ENCODE results near the gene INHBC. TPM values are rescaled to one million over a fixed set of nuclear protein-coding genes. Genes with fewer than 3 reads are reported as not detected.

INHBC gene
- total RNA-seq, 1 donor from 2014 or later, result not detected

DNA sequence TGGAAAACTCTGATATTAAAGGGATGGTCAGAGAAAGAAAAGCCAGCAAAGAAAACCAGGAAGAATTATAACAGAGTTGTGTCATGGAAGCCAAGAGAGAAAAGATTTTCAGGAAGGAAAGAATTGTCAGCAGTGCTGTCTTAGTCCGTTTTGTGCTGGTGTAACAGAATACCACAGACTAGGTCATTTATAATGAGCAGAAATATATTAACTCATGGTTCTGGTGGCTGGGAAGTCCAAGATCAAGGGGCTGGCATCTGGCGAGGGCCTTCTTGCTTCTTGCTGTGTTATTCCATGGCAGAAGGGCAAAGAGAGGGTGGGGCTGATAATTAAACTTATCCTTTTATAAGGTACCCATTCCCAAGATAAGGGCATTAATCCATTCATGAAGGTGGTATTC is 14.1 kb downstream of the INHBC start:
- H3K27ac ChIP-seq, result no peak overlapping the region
- no peaks in the 10 kb centered on the region for H3K27me3 ChIP-seq (ENCODE audit: low read depth)
- ATAC-seq (no peak), DNase-seq (no peak)
- no peaks in the 10 kb centered on the region for H3K36me3 ChIP-seq
- H3K9me3 ChIP-seq, result no peaks in the 10 kb centered on the region
- TF ChIP-seq, protein P1, sequence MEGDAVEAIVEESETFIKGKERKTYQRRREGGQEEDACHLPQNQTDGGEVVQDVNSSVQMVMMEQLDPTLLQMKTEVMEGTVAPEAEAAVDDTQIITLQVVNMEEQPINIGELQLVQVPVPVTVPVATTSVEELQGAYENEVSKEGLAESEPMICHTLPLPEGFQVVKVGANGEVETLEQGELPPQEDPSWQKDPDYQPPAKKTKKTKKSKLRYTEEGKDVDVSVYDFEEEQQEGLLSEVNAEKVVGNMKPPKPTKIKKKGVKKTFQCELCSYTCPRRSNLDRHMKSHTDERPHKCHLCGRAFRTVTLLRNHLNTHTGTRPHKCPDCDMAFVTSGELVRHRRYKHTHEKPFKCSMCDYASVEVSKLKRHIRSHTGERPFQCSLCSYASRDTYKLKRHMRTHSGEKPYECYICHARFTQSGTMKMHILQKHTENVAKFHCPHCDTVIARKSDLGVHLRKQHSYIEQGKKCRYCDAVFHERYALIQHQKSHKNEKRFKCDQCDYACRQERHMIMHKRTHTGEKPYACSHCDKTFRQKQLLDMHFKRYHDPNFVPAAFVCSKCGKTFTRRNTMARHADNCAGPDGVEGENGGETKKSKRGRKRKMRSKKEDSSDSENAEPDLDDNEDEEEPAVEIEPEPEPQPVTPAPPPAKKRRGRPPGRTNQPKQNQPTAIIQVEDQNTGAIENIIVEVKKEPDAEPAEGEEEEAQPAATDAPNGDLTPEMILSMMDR (IDR thresholded peaks at IDR 0.05), result no peak
- intact Hi-C loops (cut with DNase I), result no loop called here
- no peaks in the 10 kb centered on the region for H3K4me1 ChIP-seq
- H3K4me3 ChIP-seq, result no peak overlapping the region

DNA sequence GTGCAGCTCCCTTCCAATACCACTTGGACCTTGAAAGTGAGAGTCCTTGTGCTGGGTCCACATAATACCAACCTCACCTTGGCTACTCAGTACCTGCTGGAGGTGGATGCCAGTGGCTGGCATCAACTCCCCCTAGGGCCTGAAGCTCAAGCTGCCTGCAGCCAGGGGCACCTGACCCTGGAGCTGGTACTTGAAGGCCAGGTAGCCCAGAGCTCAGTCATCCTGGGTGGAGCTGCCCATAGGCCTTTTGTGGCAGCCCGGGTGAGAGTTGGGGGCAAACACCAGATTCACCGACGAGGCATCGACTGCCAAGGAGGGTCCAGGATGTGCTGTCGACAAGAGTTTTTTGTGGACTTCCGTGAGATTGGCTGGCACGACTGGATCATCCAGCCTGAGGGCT is 14.8 kb downstream of the INHBC start:
- TF ChIP-seq, protein P1 (IDR thresholded peaks at IDR 0.05), result no peak
- ATAC-seq (no peak), DNase-seq (no peak)
- Histone ChIP-seq H3K36me3 (no peaks in the 10 kb centered on the region), H3K27me3 (ENCODE audit: low read depth) (no peaks in the 10 kb centered on the region), H3K27ac (no peak overlapping the region), H3K4me1 (no peaks in the 10 kb centered on the region), H3K9me3 (no peaks in the 10 kb centered on the region), H3K4me3 (no peak overlapping the region)
- intact Hi-C loops (cut with DNase I), result no loop called here

- no peaks in the 10 kb centered on the region for H3K36me3 ChIP-seq
- DNase-seq (no peak), ATAC-seq (no peak)
- H3K9me3 ChIP-seq, result no peaks in the 10 kb centered on the region
- intact Hi-C loops (cut with DNase I), result no loop called here
- no peaks in the 10 kb centered on the region for H3K27me3 ChIP-seq (ENCODE audit: low read depth)
- no peaks in the 10 kb centered on the region for H3K4me1 ChIP-seq
- H3K4me3 ChIP-seq, result no peak overlapping the region
- TF ChIP-seq, protein P1 (IDR thresholded peaks at IDR 0.05), result no peak
- H3K27ac ChIP-seq, result no peak overlapping the region
These were observed 15.5 kb downstream of the INHBC start for GRCh38 chr12:57450057-57450456.

- no peaks in the 10 kb centered on the region for H3K4me1 ChIP-seq
- DNase-seq (no peak), ATAC-seq (no peak)
- peaks cover 5% of the 10 kb centered on the region for H3K27me3 ChIP-seq (ENCODE audit: low read depth)
- no peaks in the 10 kb centered on the region for H3K36me3 ChIP-seq
- intact Hi-C loops (cut with DNase I), result no loop called here
- H3K27ac ChIP-seq, result no peak overlapping the region
- no peaks in the 10 kb centered on the region for H3K9me3 ChIP-seq
- TF ChIP-seq, protein P1 (IDR thresholded peaks at IDR 0.05), result no peak
- H3K4me3 ChIP-seq, result no peak overlapping the region
These were observed 16.7 kb downstream of the INHBC start for GRCh38 chr12:57451233-57451778.

- Histone ChIP-seq H3K9me3 (no peaks in the 10 kb centered on the region), H3K27me3 (ENCODE audit: low read depth) (peaks cover 5% of the 10 kb centered on the region), H3K4me1 (no peaks in the 10 kb centered on the region), H3K36me3 (no peaks in the 10 kb centered on the region), H3K27ac (no peak overlapping the region), H3K4me3 (no peak overlapping the region)
- ATAC-seq (no peak), DNase-seq (no peak)
- TF ChIP-seq, protein P1 (IDR thresholded peaks at IDR 0.05), result no peak
- intact Hi-C loops (cut with DNase I), result no loop called here
These were observed 17.8 kb downstream of the INHBC start for GRCh38 chr12:57452181-57452936.
